HepG2 (cell line): ENCODE results near the gene ARHGAP15. TPM values are rescaled to one million over a fixed set of nuclear protein-coding genes. Genes with fewer than 3 reads are reported as not detected.

Experiments used
- ATAC-seq: fragments of 200-7000 bp; cut with Tn5 transposase; 3 replicates; pipeline ENCODE4 v1.9.1; 2020; ENCODE audit warnings: mild to moderate bottlenecking, moderate library complexity
- BruUV-seq: library from RNA; stranded (reverse); fragments of 400-500 nt; replicated peaks from 2 replicates; lab custom pipeline; 2021; lab: Mats Ljungman, UMichigan
- CTCF ChIA-PET: fragments of 300-600 bp; formaldehyde crosslinking; extraction: SDS; loops from one replicate; lab custom pipeline; 2021; ENCODE audit warnings: low total read pairs, inconsistent platforms, low intra/inter-chr PET ratio; lab: Yijun Ruan, JAX
- POLR2A ChIA-PET: fragments of 350-600 bp; sonication (Branson Sonifier 250); formaldehyde crosslinking; loops from one replicate; lab custom pipeline; 2020; ENCODE audit warnings: antibody characterized with exemption, inconsistent platforms; lab: Yijun Ruan, JAX
- DNase-seq: peaks from one replicate; pipeline ENCODE4 v3.0.0-alpha.2; 2015; ENCODE audit warnings: low spot score
- FAIRE-seq: peaks from 3 replicates; lab custom pipeline; 2011; peaks lifted over from hg19 to GRCh38; lab: Jason Lieb, UNC
- H2AFZ ChIP-seq: one replicate; pipeline ENCODE4 v1.6.1; 2011; ENCODE audit warnings: low read length, inconsistent platforms
- H3K27ac ChIP-seq: fragments of 300-600 bp; 3 replicates; pipeline ENCODE4 v1.8.0; 2011; ENCODE audit warnings: mixed run types, mild to moderate bottlenecking, mixed read lengths, low read length, inconsistent platforms; ENCODE audit not compliant: insufficient read depth; ENCODE audit errors: extremely low read length
- H3K27me3 ChIP-seq, 2 experiments: fragments of 200-600 bp in 1 of 2; 2 replicates in 1 of 2; 3 replicates in 1 of 2; pipeline versions ENCODE4 v1.6.0 to v1.8.0; 2011; ENCODE audit warnings: low read length in 2 of 2, mild to moderate bottlenecking in 2 of 2, moderate library complexity in 2 of 2, inconsistent platforms in 1 of 2; ENCODE audit not compliant: insufficient read depth in 2 of 2, control insufficient read depth in 1 of 2
- H3K36me3 ChIP-seq, 2 experiments: fragments of 200-600 bp in 1 of 2; replicated peaks in 1 of 2; 2 replicates in 1 of 2; 3 replicates in 1 of 2; pipeline versions ENCODE4 v1.5.1 to v1.8.0; 2011; ENCODE audit warnings: low read length in 2 of 2, inconsistent platforms in 1 of 2; ENCODE audit not compliant: insufficient read depth in 2 of 2, control insufficient read depth in 1 of 2
- H3K4me1 ChIP-seq: 2 replicates; pipeline ENCODE4 v1.5.1; 2012; ENCODE audit warnings: low read length, inconsistent platforms; ENCODE audit not compliant: insufficient read depth
- H3K4me2 ChIP-seq: 2 replicates; pipeline ENCODE4 v1.6.0; 2011; ENCODE audit warnings: low read depth, low read length, inconsistent platforms
- H3K4me3 ChIP-seq, 3 experiments: fragments of 200-600 bp in 1 of 3; sonication (generic), shearing (Covaris generic) in 1 of 3; replicated peaks in 1 of 3; 2 replicates each; pipeline ENCODE4 v1.5.1; 2011 to 2016; ENCODE audit warnings: low read length in 3 of 3, inconsistent platforms in 2 of 3, low read depth in 2 of 3, mild to moderate bottlenecking in 2 of 3, control low read depth in 1 of 3, mixed read lengths in 1 of 3; ENCODE audit not compliant: insufficient read depth in 1 of 3
- H3K79me2 ChIP-seq: one replicate; pipeline ENCODE4 v1.6.1; 2011; ENCODE audit warnings: low read length, inconsistent platforms; ENCODE audit not compliant: insufficient read depth
- H3K9ac ChIP-seq: 2 replicates; pipeline ENCODE4 v1.6.0; 2011; ENCODE audit warnings: mild to moderate bottlenecking, low read depth, low read length, inconsistent platforms; ENCODE audit not compliant: insufficient read depth
- H3K9me3 ChIP-seq: 2 replicates; pipeline ENCODE4 v1.5.1; 2012; ENCODE audit warnings: mild to moderate bottlenecking, low read length
- H4K20me1 ChIP-seq: 2 replicates; pipeline ENCODE4 v1.6.0; 2011; ENCODE audit warnings: inconsistent platforms, mild to moderate bottlenecking, low read length, moderate library complexity; ENCODE audit not compliant: insufficient read depth
- ATM ChIP-seq: fragments of 450-650 bp; IDR thresholded peaks from 2 replicates; pipeline ENCODE4 v1.7.1; 2017; ENCODE audit warnings: mild to moderate bottlenecking, borderline replicate concordance
- CBX2 ChIP-seq, 2 experiments: fragments of 200-600 bp in 1 of 2; sonication (generic); formaldehyde crosslinking in 1 of 2; IDR thresholded peaks; 2 replicates each; pipeline versions ENCODE4 v1.7.0 to v1.8.1; 2018 to 2022; ENCODE audit warnings: low read depth in 2 of 2, low read length in 1 of 2, mild to moderate bottlenecking in 1 of 2, missing genetic modification reagents in 1 of 2
- CHD2 ChIP-seq: IDR thresholded peaks from 2 replicates; pipeline ENCODE4 v1.6.1; 2011; ENCODE audit warnings: low read depth, low read length, improper control_type of control experiment
- FOXA3 ChIP-seq: IDR thresholded peaks from 2 replicates; pipeline ENCODE4 v1.6.1; 2016; ENCODE audit warnings: missing genetic modification reagents, missing compliant biosample characterization
- PAXIP1 ChIP-seq: sonication (generic); formaldehyde crosslinking; conservative IDR thresholded peaks from 2 replicates; pipeline ENCODE4 v1.4.0; 2020; ENCODE audit warnings: mild to moderate bottlenecking, missing genetic modification reagents, moderate library complexity
- SIN3B ChIP-seq: fragments of 150-350 bp; IDR thresholded peaks from 2 replicates; pipeline ENCODE4 v1.6.1; 2014; ENCODE audit warnings: low read length
- SMC3 ChIP-seq: IDR thresholded peaks from 2 replicates; pipeline ENCODE4 v1.6.1; 2011; ENCODE audit warnings: low read length, improper control_type of control experiment
- SNAI1 ChIP-seq: sonication (generic); formaldehyde crosslinking; IDR thresholded peaks from 2 replicates; pipeline ENCODE4 v1.5.0; 2020; ENCODE audit warnings: mild to moderate bottlenecking, missing genetic modification reagents, borderline replicate concordance
- SOX6 ChIP-seq, 2 experiments: fragments of 450-650 bp in 1 of 2; sonication (generic) in 1 of 2; formaldehyde crosslinking in 1 of 2; IDR thresholded peaks; 2 replicates each; pipeline versions ENCODE4 v1.4.0 to v1.6.1; 2017 to 2020; ENCODE audit warnings: antibody characterized with exemption in 1 of 2, mild to moderate bottlenecking in 1 of 2, missing genetic modification reagents in 1 of 2
- SP140L ChIP-seq: sonication (generic); formaldehyde crosslinking; IDR thresholded peaks from 2 replicates; pipeline ENCODE4 v1.4.0; 2020; ENCODE audit warnings: missing genetic modification reagents, borderline replicate concordance
- ZBTB25 ChIP-seq: IDR thresholded peaks from 2 replicates; pipeline ENCODE4 v1.6.1; 2018; ENCODE audit warnings: missing genetic modification reagents
- ZBTB44 ChIP-seq: sonication (generic); formaldehyde crosslinking; IDR thresholded peaks from 2 replicates; pipeline ENCODE4 v1.4.0; 2020; ENCODE audit warnings: missing genetic modification reagents
- ZMAT5 ChIP-seq: sonication (generic); formaldehyde crosslinking; IDR thresholded peaks from 2 replicates; pipeline ENCODE4 v1.5.0; 2020; ENCODE audit warnings: mild to moderate bottlenecking, low read depth, missing genetic modification reagents, borderline replicate concordance
- ZMYM2 ChIP-seq: sonication (generic); formaldehyde crosslinking; IDR thresholded peaks from 2 replicates; pipeline ENCODE4 v1.8.0; 2022; ENCODE audit warnings: mild to moderate bottlenecking, missing genetic modification reagents
- ZNF253 ChIP-seq: sonication (generic); formaldehyde crosslinking; IDR thresholded peaks from 2 replicates; pipeline ENCODE4 v1.8.0; 2022; ENCODE audit warnings: mild to moderate bottlenecking, missing genetic modification reagents, borderline replicate concordance
- ZNF562 ChIP-seq: sonication (generic); formaldehyde crosslinking; IDR thresholded peaks from 2 replicates; pipeline ENCODE4 v1.8.0; 2022; ENCODE audit warnings: missing genetic modification reagents, borderline replicate concordance
- ZNF816 ChIP-seq: sonication (generic); formaldehyde crosslinking; IDR thresholded peaks from 2 replicates; pipeline ENCODE4 v1.8.0; 2022; ENCODE audit warnings: missing genetic modification reagents, mild to moderate bottlenecking, borderline replicate concordance
- WGBS: methylation state at CpG from one replicate; pipeline ENCODE4 v1.1.6; 2017; ENCODE audit warnings: low lambda C conversion rate; 5-methylcytosine and 5-hydroxymethylcytosine counted together
- in situ Hi-C: cut with HindIII; loops from 2 replicates; pipeline ENCODE4 v1.10.0; 2017; ENCODE audit warnings: low pct_unique_long_range_greater_than_20kb; ENCODE audit not compliant: extremely low pct_ligation_motif_present
- intact Hi-C: fragments of 100-400 bp; cut with micrococcal nuclease; formaldehyde crosslinking; loops from one replicate; pipeline ENCODE4 v1.10.0; 2022; ENCODE audit not compliant: unreplicated experiment
- polyA plus RNA-seq, 8 experiments: library from polyadenylated mRNA; depleted of rRNA in 3 of 8; stranded (reverse) in 7 of 8; unstranded in 1 of 8; fragments of >200 nt; fragmentation: Illumina TruSeq in 4 of 8; extraction: Trizol in 4 of 8; gene quantifications; 2 replicates each; pipeline versions ENCODE4 v1.2.1 to v1.2.3, GENCODE V29; 2011 to 2016; ENCODE audit warnings: low read depth in 4 of 8, missing spikeins in 1 of 8, mixed read lengths in 1 of 8; ENCODE audit not compliant: insufficient read depth in 1 of 8
- total RNA-seq, 5 experiments: library from RNA; depleted of rRNA; stranded (reverse); fragments of >200 nt; fragmentation: Illumina TruSeq; extraction: Trizol; gene quantifications; 2 replicates each; pipeline ENCODE4 v1.2.3, GENCODE V29; 2016; ENCODE audit warnings: low read depth in 1 of 5

ARHGAP15 gene
- total and polyA plus RNA-seq, 2 of the 13 experiments (the other 11 are each of a cell fraction or from before 2014, with no cell fraction given) = 0.04 TPM; not detected in 1

GRCh38 chr2:143110758-143111428, 18.3 kb upstream of the ARHGAP15 start:
- BruUV-seq = no TSS peak
- TF ChIP-seq SP140L (CRISPR knock-in tag) (no peak), ZNF253 (CRISPR knock-in tag) (no peak), ZBTB44 (CRISPR knock-in tag) (no peak), FOXA3 (CRISPR knock-in tag) (peak; percentile 35; the same call in 1 of the 2 replicates), SOX6 (IDR thresholded peaks at IDR 0.05) (no peak), SOX6 (CRISPR knock-in tag; IDR thresholded peaks at IDR 0.05) (no peak), PAXIP1 (CRISPR knock-in tag) (no peak), ZNF816 (CRISPR knock-in tag) (no peak), ZNF562 (CRISPR knock-in tag) (no peak), SNAI1 (no peak), SIN3B (no peak), ATM (no peak), ZBTB25 (CRISPR knock-in tag) (0 out of 2 replicates have a peak, but pooled peaks have one; percentile 19), ZMYM2 (CRISPR knock-in tag) (no peak), CHD2 (no peak), CBX2 (IDR thresholded peaks at IDR 0.05; ENCODE audit: low read depth, low read length) (no peak), CBX2 (CRISPR knock-in tag; IDR thresholded peaks at IDR 0.05; ENCODE audit: low read depth) (no peak), ZMAT5 (CRISPR knock-in tag) (no peak), SMC3 (peak; percentile 64; the same call in 1 of the 2 replicates)

More at GRCh38 chr2:143110758-143111428, 18.3 kb upstream of the ARHGAP15 start:
- H4K20me1 ChIP-seq = no peaks in the 10 kb centered on the region
- H3K4me2 ChIP-seq = no peak overlapping the region
- intact Hi-C loops (loop anchor here (1.0 to 2.0 kb wide), 3 partner anchors 52 to 148 kb away; no protein-coding TSS in a partner anchor), in situ Hi-C loops (no loop called here)
- H3K9ac ChIP-seq = no peak overlapping the region
- no peaks in the 10 kb centered on the region for H3K27me3 ChIP-seq
- no peaks in the 10 kb centered on the region for H3K79me2 ChIP-seq
- no peak overlapping the region for H3K27ac ChIP-seq
- ChIA-PET CTCF (interaction anchor here (3.1 kb wide), 1 partner anchor 149 kb away, joined by 23 read pairs; no protein-coding TSS in a partner anchor), POLR2A (no interaction called here)
- WGBS = 5% methylated on average over 6 of the region's 6 CpGs
- no peaks in the 10 kb centered on the region for H3K36me3 ChIP-seq
- DNase-seq (peak; percentile 68), FAIRE-seq (peak; percentile 67), ATAC-seq (peak; percentile 90)
- no peaks in the 10 kb centered on the region for H3K9me3 ChIP-seq
- H3K4me3 ChIP-seq = no peak overlapping the region
- no peak overlapping the region for H2AFZ ChIP-seq
- H3K4me1 ChIP-seq = no peaks in the 10 kb centered on the region
